ENCODE measurements around the gene OPRM1.

- TF ChIP-seq CTCF (IDR thresholded peaks at IDR 0.05) (no peak), POLR2A (IDR thresholded peaks at IDR 0.05) (no peak)
Observed at GRCh38 chr6:153997221-153997620, 41.8 kb upstream of the OPRM1 start.

Data from body of pancreas (tissue), 4 donors.